K562 (cell line): ENCODE measurements around the gene ARFGAP3. TPM values are rescaled to one million over a fixed set of nuclear protein-coding genes. Genes with fewer than 3 reads are reported as not detected.

ENCODE experiments used
- FOXA3 ChIP-seq, 2 experiments: fragments of 450-650 bp in 1 of 2; sonication (generic) in 1 of 2; formaldehyde crosslinking; IDR thresholded peaks in 1 of 2; conservative IDR thresholded peaks in 1 of 2; 2 replicates each; pipeline versions ENCODE4 v1.4.0 to v1.8.0; 2020 to 2022; ENCODE audit warnings: mild to moderate bottlenecking in 2 of 2, missing genetic modification reagents in 1 of 2
- LARP7 ChIP-seq: fragments of 450-650 bp; IDR thresholded peaks from 2 replicates; pipeline ENCODE4 v1.6.1; 2016
- MAX ChIP-seq: sonication (generic); formaldehyde crosslinking; IDR thresholded peaks from 2 replicates; pipeline ENCODE4 v1.9.0; 2022; ENCODE audit warnings: mild to moderate bottlenecking, missing genetic modification reagents
- MEIS2 ChIP-seq: fragments of 450-650 bp; IDR thresholded peaks from 2 replicates; pipeline ENCODE4 v1.6.1; 2014; ENCODE audit warnings: mild to moderate bottlenecking; ENCODE audit not compliant: partially characterized antibody
- MNT ChIP-seq, 2 experiments: fragments of 450-650 bp; conservative IDR thresholded peaks; 2 replicates each; pipeline ENCODE4 v1.6.1; 2017; ENCODE audit warnings: mild to moderate bottlenecking in 2 of 2, moderate library complexity in 2 of 2
- MTA3 ChIP-seq: fragments of 450-650 bp; formaldehyde crosslinking; IDR thresholded peaks from 2 replicates; pipeline ENCODE4 v1.6.1; 2017; ENCODE audit warnings: mild to moderate bottlenecking, borderline replicate concordance
- MYNN ChIP-seq, 2 experiments: sonication (generic); formaldehyde crosslinking in 1 of 2; IDR thresholded peaks; 2 replicates each; pipeline versions ENCODE4 v1.5.0 to v1.6.1; 2016 to 2020; ENCODE audit warnings: antibody characterized with exemption in 1 of 2, missing genetic modification reagents in 1 of 2
- NFIC ChIP-seq: fragments of 450-650 bp; IDR thresholded peaks from 2 replicates; pipeline ENCODE4 v1.6.1; 2017; ENCODE audit warnings: mild to moderate bottlenecking, inconsistent platforms
- NR2C2 ChIP-seq, 2 experiments: fragments of 200-800 bp in 1 of 2; sonication (Bioruptor generic) in 1 of 2; sonication (generic) in 1 of 2; formaldehyde crosslinking in 1 of 2; IDR thresholded peaks; 2 replicates each; pipeline versions ENCODE4 v1.6.1 to v1.8.0; 2016 to 2022; ENCODE audit warnings: mild to moderate bottlenecking in 1 of 2, missing compliant biosample characterization in 1 of 2, missing genetic modification characterization in 1 of 2, missing genetic modification reagents in 1 of 2
- PHTF2 ChIP-seq: fragments of 250-450 bp; sonication (Bioruptor Pico); IDR thresholded peaks from 2 replicates; pipeline ENCODE4 v1.5.0; 2021; ENCODE audit warnings: mild to moderate bottlenecking
- POU5F1 ChIP-seq: fragments of 150-350 bp; IDR thresholded peaks from 2 replicates; pipeline ENCODE4 v1.6.1; 2014; ENCODE audit warnings: borderline replicate concordance, low read length, low read depth, mild to moderate bottlenecking; ENCODE audit not compliant: partially characterized antibody
- USF1 ChIP-seq: sonication (generic); formaldehyde crosslinking; IDR thresholded peaks from 2 replicates; pipeline ENCODE4 v1.9.0; 2022; ENCODE audit warnings: mild to moderate bottlenecking, missing genetic modification reagents
- ZBTB34 ChIP-seq: fragments of 250-450 bp; sonication (Bioruptor Pico); IDR thresholded peaks from 2 replicates; pipeline ENCODE4 v1.8.0; 2021; ENCODE audit warnings: mild to moderate bottlenecking, moderate library complexity
- ZFP36 ChIP-seq: fragments of 150-350 bp; IDR thresholded peaks from 2 replicates; pipeline ENCODE4 v1.6.1; 2018; ENCODE audit warnings: low read length, low read depth; ENCODE audit not compliant: partially characterized antibody
- ZNF212 ChIP-seq: fragments of 450-650 bp; formaldehyde crosslinking; IDR thresholded peaks from 2 replicates; pipeline ENCODE4 v1.4.0; 2020; ENCODE audit warnings: mild to moderate bottlenecking
- ZNF3 ChIP-seq: fragments of 250-450 bp; sonication (Bioruptor Pico); IDR thresholded peaks from 2 replicates; pipeline ENCODE4 v1.5.0; 2021; ENCODE audit warnings: mild to moderate bottlenecking, moderate library complexity
- ZNF449 ChIP-seq: fragments of 250-450 bp; sonication (Bioruptor Pico); IDR thresholded peaks from 2 replicates; pipeline ENCODE4 v1.8.0; 2022; ENCODE audit warnings: moderate library complexity, mild to moderate bottlenecking, inconsistent platforms
- ZNF511 ChIP-seq: sonication (generic); formaldehyde crosslinking; IDR thresholded peaks from 2 replicates; pipeline ENCODE4 v1.8.0; 2022; ENCODE audit warnings: mild to moderate bottlenecking, missing genetic modification reagents
- ZNF639 ChIP-seq, 2 experiments: fragments of 200-800 bp in 1 of 2; sonication (Bioruptor generic) in 1 of 2; sonication (generic) in 1 of 2; formaldehyde crosslinking in 1 of 2; IDR thresholded peaks in 1 of 2; conservative IDR thresholded peaks in 1 of 2; 2 replicates each; pipeline versions ENCODE4 v1.5.0 to v1.6.1; 2016 to 2020; ENCODE audit warnings: missing compliant biosample characterization in 1 of 2, missing genetic modification characterization in 1 of 2, missing genetic modification reagents in 1 of 2
- polyA plus RNA-seq, 8 experiments: library from polyadenylated mRNA; depleted of rRNA in 4 of 8; stranded (reverse) in 5 of 8; unstranded in 3 of 8; fragments of >200 nt; fragmentation: Nextera tagmentation in 2 of 8; fragmentation: Illumina TruSeq in 1 of 8; extraction: Ambion mirVana in 2 of 8; extraction: Trizol in 1 of 8; gene quantifications; 2 replicates each; pipeline versions ENCODE4 v1.2.1 to v1.2.3, GENCODE V29; 2011 to 2014; ENCODE audit warnings: inconsistent platforms in 1 of 8, missing spikeins in 1 of 8
- total RNA-seq, 7 experiments: library from RNA; depleted of rRNA in 6 of 7; stranded (reverse); fragments of >200 nt in 6 of 7; fragmentation: Illumina TruSeq in 2 of 7; extraction: Trizol in 2 of 7; gene quantifications; 2 replicates each; pipeline versions ENCODE4 v1.2.1 to v1.2.3, GENCODE V29; 2011 to 2021; ENCODE audit warnings: low replicate concordance in 1 of 7

The ARFGAP3 gene
- total and polyA plus RNA-seq, 9 of the 15 experiments (the other 6 are each of a cell fraction or from before 2014, with no cell fraction given) = 14.2 to 31.9 (median 22.7) TPM

GRCh38 chr22:42754658-42755057 lies 102.4 kb downstream of the ARFGAP3 start (continued):
- TF ChIP-seq MYNN (IDR thresholded peaks at IDR 0.05) (peak; percentile 77; the same call in 1 of the 2 replicates), MYNN (CRISPR knock-in tag; IDR thresholded peaks at IDR 0.05) (no peak), ZNF639 (CRISPR knock-in tag; conservative IDR thresholded peaks at IDR 0.05 in 1 of 2, IDR thresholded peaks at IDR 0.05 in 1 of 2) (no peak), USF1 (CRISPR knock-in tag) (no peak), ZFP36 (no peak), ZBTB34 (CRISPR knock-in tag) (no peak), MNT (conservative IDR thresholded peaks at IDR 0.05) (peak in 1 of 2 experiments; percentile 83; a peak in 3 of 4 replicates), ZNF449 (no peak), NR2C2 (CRISPR knock-in tag; IDR thresholded peaks at IDR 0.05) (no peak), NR2C2 (tag; IDR thresholded peaks at IDR 0.05) (no peak), FOXA3 (CRISPR knock-in tag; conservative IDR thresholded peaks at IDR 0.05 in 1 of 2, IDR thresholded peaks at IDR 0.05 in 1 of 2) (no peak), ZNF212 (CRISPR knock-in tag) (no peak), ZNF511 (CRISPR knock-in tag) (no peak), ZNF3 (CRISPR knock-in tag) (no peak), NFIC (peak; percentile 77), POU5F1 (no peak), PHTF2 (no peak), LARP7 (no peak), MTA3 (no peak), MAX (peak; percentile 28; the same call in 1 of the 2 replicates), MEIS2 (peak; percentile 90)
